Measurements from ENCODE around the gene WDR72. TPM values are rescaled to one million over a fixed set of nuclear protein-coding genes. Genes with fewer than 3 reads are reported as not detected.
"Not testable (repeated sequence)": the region's sequence is repeated elsewhere in the genome, so short reads cannot be mapped to it uniquely, and the experiment has no call there.

The WDR72 gene
- polyA plus RNA-seq (2013, experiment 1 of 2; ENCODE audit: insufficient read length), result not detected
- polyA plus RNA-seq (2013, experiment 2 of 2; ENCODE audit: insufficient read length), result not detected

- DNase-seq, result no peak
These were observed at the start of gene WDR72 for GRCh38 chr15:53759411-53759931. Gene WDR72, minus strand, starts transcription at chr15:53759663. Its CDS starts 26,514 bp downstream, at chr15:53733149.

- no peak for DNase-seq
These were observed 48.7 kb upstream of the WDR72 start for GRCh38 chr15:53808058-53808706.

DNA sequence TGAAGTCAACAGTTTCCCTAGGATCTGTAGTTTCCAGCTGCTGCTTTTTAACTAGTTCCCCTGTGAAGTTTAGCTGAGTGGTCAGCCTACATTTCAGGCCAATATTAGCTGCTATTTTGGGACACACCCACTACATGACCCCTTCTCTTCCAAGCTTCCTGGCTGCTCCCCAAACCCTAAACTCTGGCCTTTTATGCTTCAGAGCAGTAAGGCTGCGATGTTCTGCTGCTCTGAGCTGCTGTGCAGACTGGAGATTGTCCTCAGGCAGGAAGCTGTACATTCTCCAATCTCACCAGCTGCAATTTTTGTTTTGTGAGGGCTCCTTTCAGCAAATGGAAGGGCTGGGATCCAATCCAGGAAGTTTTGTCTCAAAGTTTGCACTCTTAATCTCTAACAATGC lies 48.0 kb upstream of the WDR72 start:
- DNase-seq, result no peak

GRCh38 chr15:53802672-53803071 lies 43.2 kb upstream of the WDR72 start:
- DNase-seq, result no peak

DNA sequence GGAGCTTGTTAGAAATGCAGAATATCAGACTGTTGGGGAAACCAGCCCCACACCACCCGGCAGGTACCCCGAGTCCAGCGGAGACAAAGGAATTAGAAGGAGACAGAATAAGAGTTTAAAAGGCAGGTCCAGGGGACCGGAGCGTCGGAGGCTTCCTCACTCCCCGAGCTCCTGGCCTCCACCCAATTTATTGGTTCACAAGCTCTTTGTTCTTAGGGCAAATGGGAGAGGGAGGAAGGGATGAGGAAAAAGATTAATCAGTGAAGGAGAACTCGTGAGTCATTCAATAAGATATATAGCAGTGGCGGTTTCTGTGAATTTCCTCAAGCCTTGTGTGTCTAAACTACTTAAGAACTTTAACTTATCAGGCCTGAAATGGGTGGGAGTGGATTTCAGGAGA lies 32.1 kb upstream of the WDR72 start:
- DNase-seq, result no peak

GRCh38 chr15:53789654-53790375 lies 30.4 kb upstream of the WDR72 start:
- no peak for DNase-seq

- no peak for DNase-seq
These were observed 26.9 kb upstream of the WDR72 start for GRCh38 chr15:53786401-53786800.

GRCh38 chr15:53785241-53785640 lies 25.8 kb upstream of the WDR72 start:
- DNase-seq, result not testable (repeated sequence)

DNA sequence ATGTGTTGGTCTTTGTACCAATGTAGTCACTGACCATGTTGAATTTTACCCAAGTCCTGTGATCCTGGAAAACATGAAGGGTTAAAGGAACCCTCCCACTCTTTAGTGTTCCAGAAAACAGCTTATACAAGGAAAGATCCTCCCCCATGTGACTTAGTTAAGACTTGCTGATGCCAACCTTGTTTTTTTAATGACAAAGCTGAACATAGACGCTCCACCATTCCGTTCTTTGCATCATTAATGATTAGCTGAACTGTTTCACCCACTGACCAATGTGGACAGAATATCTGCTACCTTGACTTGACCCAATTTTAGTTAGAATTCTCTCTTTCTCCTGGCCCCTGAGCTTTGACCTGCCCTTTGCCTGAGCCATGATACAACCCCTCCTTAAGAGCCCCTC lies 3.5 kb upstream of the WDR72 start:
- no peak for DNase-seq

DNA sequence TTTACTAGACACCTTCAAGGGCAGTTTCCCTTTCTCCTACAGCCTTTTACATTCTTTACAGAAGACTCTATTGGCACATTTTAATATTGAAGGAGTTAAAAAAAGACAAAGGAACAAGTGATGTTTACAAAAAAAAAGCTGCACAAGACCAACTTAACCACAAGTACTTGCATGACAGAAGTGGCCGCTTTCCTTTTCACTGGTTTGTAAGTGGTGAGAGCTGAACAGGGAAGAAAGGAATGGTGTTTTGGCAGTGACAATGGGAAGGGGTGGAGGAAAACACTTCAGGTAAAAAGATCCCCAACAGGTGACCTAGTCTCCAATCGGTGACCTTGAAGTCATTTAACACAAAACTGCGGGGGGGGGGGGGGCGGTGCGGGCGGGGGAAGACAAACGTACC lies 1.1 kb downstream of the WDR72 start:
- DNase-seq, result no peak

DNA sequence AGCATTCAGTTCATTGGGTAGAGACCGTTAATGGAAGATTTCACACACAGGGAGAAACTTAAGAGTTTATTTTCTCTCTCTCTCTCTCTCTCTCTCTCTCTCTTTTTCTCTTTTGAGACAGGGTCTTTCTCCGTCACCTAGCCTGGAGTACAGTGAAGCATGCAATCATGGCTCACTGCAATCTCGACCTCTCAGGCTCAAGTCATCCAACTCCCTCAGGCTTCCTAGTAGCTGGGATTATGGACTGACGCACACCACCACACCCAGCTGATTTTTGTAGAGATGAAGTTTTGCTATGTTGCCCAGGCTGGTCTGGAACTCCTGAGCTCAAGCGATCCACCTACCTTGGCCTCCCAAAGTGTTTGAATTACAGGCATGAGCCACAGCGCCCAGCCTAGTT lies 1.6 kb downstream of the WDR72 start:
- no peak for DNase-seq

GRCh38 chr15:53753813-53754212 lies 5.7 kb downstream of the WDR72 start:
- no peak for DNase-seq

DNA sequence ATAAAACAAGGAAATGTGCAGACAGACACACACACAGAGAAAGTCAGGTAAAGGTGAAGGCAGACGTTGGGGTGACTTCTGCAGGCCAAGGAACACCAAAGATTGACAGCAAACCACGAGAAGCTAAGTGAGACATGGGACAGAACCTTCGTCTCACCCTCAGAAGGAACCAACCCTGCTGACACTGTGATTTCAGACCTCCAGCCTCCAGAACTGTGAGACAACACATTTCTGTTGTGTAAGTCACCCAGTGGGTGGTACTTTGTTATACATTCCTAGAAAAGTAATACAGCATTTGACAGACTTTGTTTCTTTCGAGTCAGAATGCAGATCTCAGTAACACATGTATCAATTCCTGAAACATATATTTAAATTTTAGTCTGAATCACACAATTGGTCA lies 7.1 kb downstream of the WDR72 start:
- no peak for DNase-seq

- no peak for DNase-seq
These were observed 11.9 kb downstream of the WDR72 start for GRCh38 chr15:53747501-53748068.

GRCh38 chr15:53746101-53746500 lies 13.4 kb downstream of the WDR72 start:
- DNase-seq, result no peak

- no peak for DNase-seq
These were observed 19.8 kb downstream of the WDR72 start for GRCh38 chr15:53739651-53740050.

GRCh38 chr15:53739187-53739586 lies 20.3 kb downstream of the WDR72 start:
- DNase-seq, result no peak

DNA sequence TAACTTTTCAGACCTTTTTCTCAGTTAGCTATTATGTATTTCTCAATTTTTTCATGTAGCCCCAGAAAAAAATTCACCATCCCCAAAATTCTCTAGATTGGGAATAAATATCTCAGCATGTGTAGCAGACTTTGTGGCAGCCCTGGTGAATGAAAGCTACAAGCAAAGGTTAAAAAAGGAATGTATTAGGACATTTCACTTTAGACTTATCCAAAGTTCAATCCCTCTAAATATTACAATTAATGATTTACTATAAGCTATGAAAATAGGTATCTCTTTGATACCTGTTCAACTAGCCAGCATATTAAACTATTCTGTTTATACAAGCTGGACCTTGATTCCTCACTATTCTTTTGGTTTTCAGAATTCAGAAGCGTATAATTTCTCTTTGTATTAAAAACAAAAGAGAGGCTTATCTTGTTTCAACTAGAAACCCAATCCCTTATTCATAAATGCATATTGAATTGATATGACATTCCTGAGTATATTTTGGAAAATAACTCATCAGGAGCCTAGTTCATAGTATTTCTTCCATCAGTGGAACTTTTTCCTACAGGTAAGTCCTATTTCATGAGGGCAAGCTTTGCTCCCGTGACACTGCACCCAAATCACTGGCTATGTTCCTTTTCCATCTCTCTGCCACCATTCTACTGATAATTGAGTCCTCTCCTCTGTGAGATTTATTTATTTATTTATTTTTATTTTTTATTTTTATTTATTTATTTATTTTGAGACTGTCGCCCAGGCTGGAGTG lies 38.0 kb downstream of the WDR72 start:
- DNase-seq, result no peak

GRCh38 chr15:53716909-53717876 lies 42.3 kb downstream of the WDR72 start:
- no peak for DNase-seq

GRCh38 chr15:53713218-53713617 lies 46.2 kb downstream of the WDR72 start:
- no peak for DNase-seq

DNA sequence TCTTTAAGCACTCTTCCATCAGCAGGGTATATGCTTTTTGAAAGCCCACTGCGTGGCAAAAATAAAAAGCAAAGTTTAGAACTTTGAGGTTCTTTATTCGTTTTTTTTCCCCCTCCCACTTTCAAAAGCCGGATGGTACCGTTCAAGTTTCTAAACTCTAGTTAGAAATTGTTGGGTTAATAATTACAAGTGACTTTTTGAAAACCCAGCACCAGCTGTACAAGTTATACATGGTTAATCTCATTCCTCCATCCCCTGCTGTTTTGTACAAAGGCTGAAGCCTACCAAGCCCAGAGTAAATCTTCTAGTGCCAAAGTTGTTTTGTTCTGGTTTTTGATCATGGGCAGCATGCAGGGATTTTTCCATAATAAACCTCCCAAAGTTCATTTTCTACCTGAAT lies 48.6 kb downstream of the WDR72 start:
- no peak for DNase-seq

DNA sequence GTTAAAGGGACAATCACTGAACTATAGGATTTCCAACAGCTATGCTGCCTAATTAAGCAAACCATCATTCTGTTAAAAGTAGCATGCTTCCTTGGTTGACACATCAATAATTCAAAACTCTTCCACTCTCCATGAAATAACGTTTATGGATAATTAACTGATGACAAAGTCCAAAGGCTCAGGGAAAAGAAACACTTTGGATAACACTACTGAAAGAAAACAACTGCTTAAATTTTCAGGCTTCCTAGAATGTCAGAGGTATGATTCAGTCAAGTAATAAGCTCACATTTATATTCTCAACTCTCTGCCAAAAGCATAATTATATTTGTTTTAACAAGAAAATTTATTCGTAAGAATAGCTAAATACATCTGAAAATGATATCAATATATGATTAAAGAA lies 49.6 kb downstream of the WDR72 start:
- no peak for DNase-seq

All from fibroblast of skin of abdomen (primary cell).